Hematopoietic multipotent progenitor cell treated with erythropoietin and hydrocortisone succinate and interleukin-3 and kit ligand, for 4 days (in vitro differentiated cells): ENCODE results near the gene ETNK1.
A peak's percentile ranks its signal among the peaks of the same experiment; 100 is the strongest.
"Not testable (repeated sequence)": the region's sequence is repeated elsewhere in the genome, so short reads cannot be mapped to it uniquely, and the experiment has no call there.

ENCODE experiments used
- DNase-seq: peaks from one replicate; pipeline ENCODE4 v3.0.0-alpha.2; 2015

Gene ETNK1

DNA sequence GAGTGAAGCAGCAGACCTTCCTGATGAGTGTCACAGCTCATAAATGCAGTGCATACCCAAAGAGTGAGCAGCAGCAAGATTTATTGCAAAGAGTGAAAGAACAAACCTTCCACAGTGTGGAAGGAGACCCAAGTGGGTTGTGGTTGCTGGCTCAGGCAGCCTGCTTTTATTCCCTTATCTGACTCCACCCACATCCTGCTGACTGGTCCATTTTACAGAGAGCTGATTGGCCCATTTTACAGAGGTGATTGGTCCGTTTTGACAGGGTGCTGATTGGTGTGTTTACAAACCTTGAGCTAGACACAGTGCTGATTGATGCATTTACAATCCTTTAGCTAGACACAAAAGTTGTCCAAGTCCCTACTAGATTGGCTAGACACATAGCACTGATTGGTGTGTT lies 67.5 kb downstream of the ETNK1 start:
- DNase-seq, result not testable (repeated sequence)

- DNase-seq, result no peak
Measured at GRCh38 chr12:22692964-22693555, 68.1 kb downstream of the ETNK1 start.

DNA sequence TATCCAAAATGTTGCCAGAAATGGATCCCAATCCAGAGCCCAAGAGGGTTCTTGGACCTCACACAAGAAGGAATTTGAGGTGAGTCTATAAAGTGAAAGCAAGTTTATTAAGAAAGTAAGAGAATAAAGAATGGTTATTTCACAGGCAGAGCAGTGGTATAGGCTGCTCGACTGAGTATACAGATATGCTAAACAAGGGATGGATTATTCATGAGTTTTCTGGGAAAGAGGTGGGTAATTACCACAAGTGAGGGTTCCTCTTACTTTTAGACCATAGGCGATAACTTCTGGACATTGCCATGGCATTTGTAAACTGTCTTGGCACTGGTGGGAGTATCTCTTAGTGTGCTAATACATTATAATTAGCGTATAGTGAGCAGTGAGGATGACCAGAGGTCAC lies 73.6 kb downstream of the ETNK1 start:
- DNase-seq, result no peak

- not testable (repeated sequence) for DNase-seq
Measured at GRCh38 chr12:22699705-22700104, 74.7 kb downstream of the ETNK1 start.

DNA sequence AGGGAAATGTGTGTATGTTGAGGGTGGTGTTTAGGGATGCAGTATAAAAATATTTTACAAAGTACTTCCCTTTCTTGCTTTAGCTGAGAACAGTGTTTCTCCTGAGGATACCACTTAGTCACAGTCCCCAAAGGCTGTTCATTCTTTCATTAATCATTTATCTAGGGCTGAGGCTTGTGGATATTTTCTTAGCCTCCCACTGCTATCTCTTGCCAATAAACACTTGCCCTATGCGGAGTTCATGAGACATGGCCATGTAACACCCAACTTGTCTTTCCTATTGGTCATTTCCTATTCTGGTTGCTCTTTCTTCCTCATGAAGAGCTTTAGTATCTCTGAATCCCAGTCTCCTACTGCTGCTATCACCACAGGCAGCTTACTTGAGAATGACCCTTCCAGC lies 75.1 kb downstream of the ETNK1 start:
- DNase-seq, result no peak

DNA sequence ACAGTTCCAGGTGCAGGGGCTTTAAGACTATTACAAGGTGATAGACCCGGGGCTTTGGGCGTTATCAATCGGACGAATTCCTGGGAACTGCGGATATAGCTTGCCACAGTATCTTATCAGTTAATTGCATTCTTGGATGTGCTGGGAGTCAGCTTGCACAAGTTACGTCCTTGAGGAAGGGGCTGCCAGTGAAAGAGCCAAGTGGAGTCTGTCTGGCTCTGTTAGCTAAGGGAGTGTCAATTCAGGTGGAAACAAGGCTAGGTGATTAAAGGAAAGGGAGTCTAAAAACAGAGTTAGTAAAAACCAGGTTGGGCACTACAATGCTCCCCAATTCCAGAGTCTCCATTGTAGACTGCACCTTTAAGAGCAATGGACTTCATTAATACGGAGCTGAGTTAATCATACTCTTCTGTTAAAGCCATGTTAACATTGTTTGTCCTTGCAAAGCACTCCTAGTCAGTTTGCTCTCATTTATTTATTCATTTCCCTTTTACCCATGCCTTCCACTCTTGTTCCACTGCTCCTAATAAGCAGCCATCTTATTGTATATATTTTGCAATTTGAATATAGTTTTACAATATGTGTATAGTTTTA lies 76.3 kb downstream of the ETNK1 start:
- DNase-seq, result not testable (repeated sequence)

- DNase-seq, result no peak
Measured at GRCh38 chr12:22702690-22703089, 77.7 kb downstream of the ETNK1 start.

DNA sequence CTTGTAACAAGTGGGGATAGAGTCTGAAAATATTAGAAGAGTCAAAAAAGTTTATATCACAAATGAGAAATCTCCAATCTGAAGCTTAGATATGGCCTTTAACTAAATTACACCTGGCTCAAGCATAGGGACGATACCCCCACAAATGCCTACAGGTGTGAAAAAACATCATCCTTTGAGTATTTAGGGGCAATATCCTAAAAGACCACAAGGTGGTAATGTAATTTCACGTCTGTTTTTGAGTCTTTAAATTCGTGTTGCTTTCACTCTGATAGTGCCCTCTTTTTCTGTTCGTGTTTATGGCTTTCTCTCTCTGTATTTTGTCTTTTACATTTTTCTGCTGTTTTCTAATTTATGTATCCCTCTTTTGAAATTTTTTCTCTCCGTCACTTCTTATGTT lies 84.3 kb downstream of the ETNK1 start:
- peak; percentile 63 for DNase-seq

DNA sequence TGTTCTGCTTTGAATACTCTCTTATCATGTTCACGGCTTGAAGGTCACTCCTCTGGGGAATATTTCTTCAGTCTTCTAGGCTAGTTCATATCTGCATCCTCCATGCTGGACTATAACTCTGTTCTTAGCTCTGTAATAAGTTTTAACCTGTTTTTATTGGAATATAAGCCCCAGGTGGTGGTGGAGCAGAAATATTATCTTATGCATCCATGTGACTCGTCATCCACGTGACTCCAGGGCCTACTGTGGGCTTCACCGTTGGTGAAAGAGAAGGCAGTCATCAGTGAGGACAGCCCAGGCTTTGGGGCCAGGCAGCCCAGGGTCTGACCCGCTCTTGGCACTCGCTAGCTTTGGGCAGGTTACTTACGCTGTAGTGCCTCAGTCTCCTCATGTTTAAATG lies 87.1 kb downstream of the ETNK1 start:
- DNase-seq, result no peak

- no peak for DNase-seq
Measured at GRCh38 chr12:22715254-22715653, 90.3 kb downstream of the ETNK1 start.

DNA sequence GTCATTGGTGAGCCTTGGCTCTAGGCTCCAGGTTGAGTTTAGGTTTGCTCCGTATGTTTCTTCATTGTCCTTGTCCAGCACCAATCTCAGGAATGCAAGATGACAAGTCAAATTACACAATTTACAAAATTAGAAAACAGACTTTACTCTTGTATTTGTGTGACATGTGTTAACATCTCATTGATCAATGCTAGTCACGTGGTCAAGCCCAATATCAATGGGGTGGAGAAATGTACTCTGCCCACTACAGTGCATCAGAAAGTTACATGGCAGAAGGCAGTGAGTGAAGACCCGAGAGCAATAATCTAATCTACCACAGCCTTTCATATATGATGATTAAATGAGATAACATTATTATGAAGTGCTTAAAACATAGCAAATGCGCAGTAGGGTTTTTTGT lies 94.8 kb downstream of the ETNK1 start:
- no peak for DNase-seq

DNA sequence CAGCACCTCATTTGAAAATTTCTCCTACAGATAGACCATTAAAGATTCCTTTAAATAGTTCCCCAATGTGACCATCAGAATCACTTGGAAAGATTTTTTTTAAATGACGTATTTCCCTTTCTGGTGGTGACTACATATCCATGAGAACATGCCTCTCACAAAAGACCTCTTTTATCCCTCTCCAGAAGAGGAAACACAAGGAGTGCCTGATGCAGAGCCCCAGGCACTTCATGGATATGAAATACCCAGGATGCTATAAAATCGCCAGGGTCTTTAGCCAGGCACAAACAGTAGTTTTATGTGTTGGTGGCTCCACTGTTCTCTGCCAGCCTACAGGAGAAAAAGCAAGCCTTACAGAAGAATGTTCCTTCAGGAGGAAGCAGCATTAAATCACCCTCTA lies 97.1 kb downstream of the ETNK1 start:
- no peak for DNase-seq

- DNase-seq, result no peak
Measured at GRCh38 chr12:22722779-22723178, 97.8 kb downstream of the ETNK1 start.

DNA sequence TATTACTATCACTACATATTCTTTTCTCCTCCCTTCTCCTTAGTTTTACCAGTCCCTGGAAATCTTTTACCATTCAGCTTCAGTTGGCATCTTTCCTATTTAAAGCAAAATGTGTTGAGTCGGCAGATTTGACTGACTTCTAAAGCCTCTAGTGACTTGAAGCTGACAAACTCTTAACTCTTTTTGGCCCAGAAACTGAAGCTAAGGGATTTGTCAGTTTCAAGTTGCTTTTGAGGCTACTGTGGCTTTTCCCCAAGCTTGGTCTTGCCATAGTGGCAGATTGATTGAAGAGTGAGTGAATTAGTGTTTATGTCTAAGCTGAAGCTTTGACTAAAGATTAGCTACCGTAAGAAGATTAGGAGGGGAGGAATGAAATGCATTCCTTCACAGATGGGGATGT lies 104.0 kb downstream of the ETNK1 start:
- no peak for DNase-seq

DNA sequence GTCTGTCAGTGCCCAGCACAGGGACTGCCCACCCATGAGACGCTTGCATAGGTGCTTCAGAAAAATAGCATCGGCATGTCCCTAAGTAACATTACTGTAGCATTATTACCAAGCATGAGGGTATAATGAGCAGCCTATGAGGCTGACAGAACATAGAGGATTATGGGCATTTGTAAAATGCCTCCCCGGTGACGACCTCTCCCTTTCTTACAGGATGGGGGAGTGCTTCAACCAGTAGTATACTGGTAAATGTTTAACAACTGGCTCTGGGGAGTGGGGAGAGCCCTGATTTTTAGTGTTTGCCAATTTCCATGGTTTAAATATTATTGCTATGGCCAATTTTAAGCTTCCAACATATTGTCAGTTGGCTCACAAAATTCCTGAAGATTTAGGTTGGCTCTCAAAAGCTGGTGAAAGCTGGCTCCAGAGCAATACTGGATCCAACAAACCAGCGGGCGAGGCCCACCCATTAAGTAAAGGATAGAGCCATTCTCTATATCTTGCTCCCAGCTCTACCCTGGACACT lies 104.5 kb downstream of the ETNK1 start:
- no peak for DNase-seq

DNA sequence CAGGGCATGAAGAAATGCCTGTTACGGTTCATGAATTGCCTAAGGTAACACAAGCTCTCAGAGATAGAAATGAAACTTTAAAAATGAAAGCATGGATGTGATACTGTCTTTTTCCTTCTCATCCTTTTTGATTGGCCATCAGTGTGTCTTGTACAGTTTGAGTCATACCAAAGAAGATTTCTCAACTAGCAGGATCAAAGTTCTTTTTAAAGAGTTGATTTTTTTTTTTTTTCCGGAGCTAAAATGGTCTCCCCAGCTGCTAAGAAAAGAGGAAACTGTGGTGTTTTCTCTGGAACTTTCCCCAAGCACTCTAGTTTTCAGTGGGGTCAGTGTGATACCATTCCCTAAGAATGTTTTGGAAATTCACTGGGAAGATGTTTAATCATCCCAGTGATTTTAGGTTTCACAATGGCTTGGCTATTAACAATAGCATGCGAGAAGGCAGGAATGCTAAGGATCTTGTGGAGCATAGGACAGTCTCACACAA lies 105.0 kb downstream of the ETNK1 start:
- DNase-seq, result peak; percentile 26

GRCh38 chr12:22731236-22731635 lies 106.3 kb downstream of the ETNK1 start:
- no peak for DNase-seq

DNA sequence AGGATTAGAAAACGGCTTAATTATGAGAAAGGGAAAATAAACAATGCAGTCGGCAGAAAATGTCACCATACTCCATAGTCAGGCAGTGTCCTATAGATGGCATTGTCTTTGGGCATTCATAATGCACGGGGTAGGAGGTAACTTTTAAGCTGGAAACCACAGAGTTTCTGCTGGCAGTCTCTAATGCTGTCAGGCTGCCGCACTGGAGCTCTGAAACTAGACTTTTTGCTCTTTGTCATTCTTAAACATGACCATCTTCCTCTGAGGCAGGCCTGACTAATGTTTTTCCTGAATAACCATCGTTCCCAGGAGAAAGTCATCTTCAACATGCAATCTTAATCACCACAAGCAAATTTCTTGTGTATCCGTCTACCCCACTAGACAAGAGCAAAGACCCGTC lies 108.8 kb downstream of the ETNK1 start:
- no peak for DNase-seq

DNA sequence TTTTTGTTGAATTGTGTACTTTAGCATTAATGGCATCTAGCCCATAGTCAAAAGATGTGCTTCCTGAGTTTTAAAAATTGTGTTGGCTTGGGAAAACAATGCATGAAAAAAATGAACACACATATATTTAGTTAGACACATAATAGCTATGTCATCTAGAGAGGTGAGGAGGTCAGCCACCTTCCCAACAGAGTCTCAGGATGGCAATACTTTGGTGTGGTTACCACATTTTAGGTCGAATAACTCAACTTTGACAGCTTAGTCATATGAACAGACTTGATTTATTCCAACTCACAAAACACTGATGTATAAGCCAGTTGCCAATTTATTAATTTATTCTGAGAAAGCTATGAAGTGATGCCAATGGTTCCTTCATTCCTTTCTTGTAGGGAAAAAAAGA lies 114.0 kb downstream of the ETNK1 start:
- DNase-seq, result no peak
